ENCODE data around the gene CLASP1. TPM values are rescaled to one million over a fixed set of nuclear protein-coding genes. Genes with fewer than 3 reads are reported as not detected.

CLASP1 gene
- total RNA-seq, 2 experiments from 2014 or later = 58.0 to 58.5 TPM

GRCh38 chr2:121405233-121405632 is 244.0 kb downstream of the CLASP1 start:
- Mint-ChIP-seq H3K27me3 (no peaks in the 10 kb centered on the region), H3K27ac (no peak overlapping the region), H3K4me3 (no peak overlapping the region), H3K4me1 (ENCODE audit: low read depth) (no peaks in the 10 kb centered on the region), H3K36me3 (ENCODE audit: low read depth) (peaks cover 94% of the 10 kb centered on the region), H3K9me3 (no peaks in the 10 kb centered on the region)
- no peak for TF ChIP-seq CTCF (IDR thresholded peaks at IDR 0.05)
- H3K4me1 ChIP-seq (ENCODE audit: insufficient read depth, low read length) = no peaks in the 10 kb centered on the region
- ChIA-PET CTCF (no interaction called here), POLR2A (no interaction called here)
- intact Hi-C loops (cut with DNase I, micrococcal nuclease) = no loop called here
- H3K27me3 ChIP-seq (ENCODE audit: control insufficient read depth in 1 of 2, insufficient read depth in 2 of 2, low read length in 2 of 2) = no peaks in the 10 kb centered on the region
- no peak overlapping the region for H3K27ac ChIP-seq (ENCODE audit: low read depth in 1 of 2, low read length in 2 of 2)
- ATAC-seq (ENCODE audit: poor library complexity) (no peak), DNase-seq (no peak)
- peaks cover 80% of the 10 kb centered on the region for H3K36me3 ChIP-seq (ENCODE audit: insufficient read depth, low read length)
- no peak overlapping the region for H3K4me3 ChIP-seq (ENCODE audit: low read length)
- H3K9me3 ChIP-seq (ENCODE audit: control insufficient read depth in 1 of 2, insufficient read depth in 1 of 2, low read length in 2 of 2) = no peaks in the 10 kb centered on the region

- Mint-ChIP-seq H3K36me3 (ENCODE audit: low read depth) (peaks cover 93% of the 10 kb centered on the region), H3K27me3 (no peaks in the 10 kb centered on the region), H3K4me3 (no peak overlapping the region), H3K27ac (no peak overlapping the region), H3K4me1 (ENCODE audit: low read depth) (no peaks in the 10 kb centered on the region), H3K9me3 (no peaks in the 10 kb centered on the region)
- Histone ChIP-seq H3K4me1 (ENCODE audit: insufficient read depth, low read length) (no peaks in the 10 kb centered on the region), H3K4me3 (ENCODE audit: low read length) (no peak overlapping the region), H3K9me3 (ENCODE audit: control insufficient read depth in 1 of 2, insufficient read depth in 1 of 2, low read length in 2 of 2) (no peaks in the 10 kb centered on the region), H3K36me3 (ENCODE audit: insufficient read depth, low read length) (peaks cover 70% of the 10 kb centered on the region), H3K27me3 (ENCODE audit: control insufficient read depth in 1 of 2, insufficient read depth in 2 of 2, low read length in 2 of 2) (no peaks in the 10 kb centered on the region), H3K27ac (ENCODE audit: low read depth in 1 of 2, low read length in 2 of 2) (no peak overlapping the region)
- ChIA-PET POLR2A (no interaction called here), CTCF (no interaction called here)
- TF ChIP-seq CTCF (IDR thresholded peaks at IDR 0.05) = no peak
- ATAC-seq (ENCODE audit: poor library complexity) (no peak), DNase-seq (no peak)
- intact Hi-C loops (cut with DNase I, micrococcal nuclease) = loop anchor here in 1 of 2 experiments (5.0 kb wide), 2 partner anchors 57 to 132 kb away; partner anchors contain the start of gene RNU4ATAC
Observed at GRCh38 chr2:121400201-121400600, 249.1 kb downstream of the CLASP1 start.

GRCh38 chr2:121398853-121399252 is 250.4 kb downstream of the CLASP1 start:
- Histone ChIP-seq H3K27me3 (ENCODE audit: control insufficient read depth in 1 of 2, insufficient read depth in 2 of 2, low read length in 2 of 2) (no peaks in the 10 kb centered on the region), H3K4me1 (ENCODE audit: insufficient read depth, low read length) (no peaks in the 10 kb centered on the region), H3K4me3 (ENCODE audit: low read length) (no peak overlapping the region), H3K36me3 (ENCODE audit: insufficient read depth, low read length) (peaks cover 65% of the 10 kb centered on the region), H3K27ac (ENCODE audit: low read depth in 1 of 2, low read length in 2 of 2) (no peak overlapping the region), H3K9me3 (ENCODE audit: control insufficient read depth in 1 of 2, insufficient read depth in 1 of 2, low read length in 2 of 2) (no peaks in the 10 kb centered on the region)
- ATAC-seq (ENCODE audit: poor library complexity) (no peak), DNase-seq (no peak)
- peaks cover 97% of the 10 kb centered on the region for H3K36me3 Mint-ChIP-seq (ENCODE audit: low read depth)
- TF ChIP-seq CTCF (IDR thresholded peaks at IDR 0.05) = no peak
- H3K9me3 Mint-ChIP-seq = no peaks in the 10 kb centered on the region
- H3K27ac Mint-ChIP-seq = no peak overlapping the region
- H3K4me1 Mint-ChIP-seq (ENCODE audit: low read depth) = no peaks in the 10 kb centered on the region
- ChIA-PET POLR2A (no interaction called here), CTCF (interaction anchor here (1.7 kb wide), 1 partner anchor 14 kb away, joined by 4 read pairs; no protein-coding TSS in a partner anchor)
- H3K4me3 Mint-ChIP-seq = no peak overlapping the region
- intact Hi-C loops (cut with DNase I, micrococcal nuclease) = no loop called here
- no peaks in the 10 kb centered on the region for H3K27me3 Mint-ChIP-seq

Measured in CD4-positive, alpha-beta T cell (primary cell).